ENCODE measurements around the gene GNAT2.
"Not testable (repeated sequence)": the region's sequence is repeated elsewhere in the genome, so short reads cannot be mapped to it uniquely, and the experiment has no call there.

The GNAT2 gene

DNA sequence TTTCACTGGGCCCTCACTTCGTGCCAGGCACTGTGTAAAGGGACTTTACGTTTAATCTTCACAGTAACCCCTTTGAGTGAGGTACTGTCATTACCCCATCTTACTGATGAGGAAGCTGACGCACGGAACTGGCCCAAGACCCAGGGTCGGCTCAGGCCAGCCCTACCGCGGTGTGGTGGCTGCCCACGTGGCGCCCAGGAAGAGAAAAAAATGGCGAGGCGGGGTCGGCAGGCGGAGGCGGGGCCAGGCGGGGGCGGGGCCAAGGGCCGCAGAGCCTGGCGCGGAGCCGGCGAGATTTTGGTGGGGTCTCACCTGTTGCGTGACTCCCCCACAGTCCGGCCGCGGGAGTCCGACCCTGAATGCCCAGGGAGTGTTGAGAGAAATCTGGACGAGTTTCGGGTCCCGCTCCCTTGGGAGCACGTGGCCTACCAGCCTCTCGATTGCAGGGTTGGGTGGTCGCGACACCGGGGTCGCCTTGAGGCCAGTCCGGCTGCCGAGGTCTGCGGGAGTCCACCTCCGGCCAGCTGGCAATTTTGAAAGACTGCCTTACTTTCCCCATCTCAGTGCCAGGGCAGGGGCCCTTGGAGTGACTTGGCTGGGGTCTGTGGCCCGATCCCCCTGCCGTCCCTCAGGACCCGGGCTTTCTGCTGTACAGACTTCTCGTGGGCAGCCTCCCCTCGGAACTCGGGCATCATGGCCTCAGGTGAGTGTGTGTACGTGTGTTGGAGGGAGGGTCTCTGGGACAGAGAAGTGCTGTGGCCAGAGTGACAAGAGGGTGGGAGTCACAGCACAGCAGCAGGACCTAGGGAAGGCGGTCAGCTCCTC lies at the start of gene GNAT2, which contains the start of gene AMPD2:
Gene GNAT2 (minus strand): TSS at position 41 of the 825 bp plus-strand sequence. CDS start 6,746 bp downstream, outside the sequence.
Gene AMPD2 (plus strand): TSS at position 262 of the 825 bp plus-strand sequence. CDS start 1,339 bp downstream, outside the sequence.
- DNase-seq: peak; percentile 70

GRCh38 chr1:109668123-109668775 lies 48.8 kb upstream of the GNAT2 start:
- DNase-seq: no peak

DNA sequence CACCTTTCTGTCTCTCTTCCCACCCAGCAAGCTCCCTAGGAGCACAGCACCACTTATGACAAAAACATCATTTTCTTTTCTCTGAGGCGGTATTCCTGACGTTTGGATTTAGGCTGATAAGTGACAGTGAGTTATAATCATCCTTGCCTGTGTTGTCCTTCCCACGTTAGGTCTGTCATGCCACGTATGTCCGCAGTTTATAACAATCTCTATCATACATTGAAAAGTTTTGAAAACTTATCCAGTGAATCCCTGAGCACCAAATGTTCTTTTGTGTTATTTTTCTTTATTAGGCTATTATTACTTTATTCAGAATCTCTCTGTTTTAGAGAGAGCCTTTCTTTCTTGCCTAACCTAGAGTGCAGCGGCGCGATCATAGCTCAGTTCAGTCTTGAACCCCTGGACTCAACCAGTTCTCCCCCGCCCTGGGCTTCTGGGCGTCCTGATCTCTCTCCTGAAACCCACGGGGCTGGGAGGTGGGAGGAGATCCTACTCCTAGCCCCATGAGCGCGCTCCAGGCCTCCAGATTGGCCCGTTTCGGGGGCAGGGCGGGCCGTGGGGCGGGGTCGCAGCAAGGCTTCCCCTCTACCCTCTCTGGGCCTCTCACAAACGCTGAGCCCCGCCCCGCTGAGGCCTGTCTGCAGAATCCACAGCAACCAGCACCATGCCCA lies 48.2 kb upstream of the GNAT2 start, which contains the start of gene GSTM2:
Gene GSTM2 (plus strand): TSS at position 606 of the 671 bp plus-strand sequence. CDS start 59 bp downstream, at position 665.
- peak; percentile 58 for DNase-seq

DNA sequence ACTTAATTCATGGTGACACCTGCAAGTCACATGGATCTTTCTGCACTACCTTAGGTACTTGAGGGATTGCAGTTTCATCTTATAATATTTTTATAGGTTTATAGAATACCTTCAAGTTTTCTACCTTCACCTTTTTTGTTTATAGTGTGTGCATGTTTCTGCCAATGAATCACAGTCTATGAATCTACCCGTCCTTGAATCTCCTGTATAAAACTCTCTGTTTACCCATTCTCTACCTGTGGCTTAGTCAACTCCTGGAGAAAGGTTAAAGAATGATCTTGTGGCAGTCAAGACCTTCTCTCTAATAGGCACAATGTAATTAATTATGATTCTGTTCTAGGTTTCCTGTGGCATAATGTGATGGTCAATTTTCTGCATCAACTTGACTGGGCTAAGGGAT lies 45.3 kb upstream of the GNAT2 start:
- no peak for DNase-seq

DNA sequence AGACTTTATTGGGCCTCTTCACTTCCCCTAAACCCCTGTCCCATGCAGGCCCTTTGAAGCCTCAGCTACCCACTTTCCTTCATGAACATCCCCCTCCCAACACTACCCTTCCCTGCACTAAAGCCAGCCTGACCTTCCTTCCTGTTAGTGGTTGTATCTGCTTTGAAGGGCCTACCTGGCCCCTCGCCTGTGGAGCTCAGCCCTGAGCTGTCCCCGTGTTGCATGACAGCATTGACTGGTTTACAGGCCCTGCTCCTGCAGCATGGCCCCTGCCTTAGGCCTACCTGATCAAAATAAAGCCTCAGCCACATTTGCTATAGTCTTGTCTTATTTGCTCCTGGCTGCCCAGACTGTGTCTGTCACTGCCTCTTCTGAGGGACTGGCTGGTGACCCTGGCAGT lies 42.0 kb upstream of the GNAT2 start:
- no peak for DNase-seq

DNA sequence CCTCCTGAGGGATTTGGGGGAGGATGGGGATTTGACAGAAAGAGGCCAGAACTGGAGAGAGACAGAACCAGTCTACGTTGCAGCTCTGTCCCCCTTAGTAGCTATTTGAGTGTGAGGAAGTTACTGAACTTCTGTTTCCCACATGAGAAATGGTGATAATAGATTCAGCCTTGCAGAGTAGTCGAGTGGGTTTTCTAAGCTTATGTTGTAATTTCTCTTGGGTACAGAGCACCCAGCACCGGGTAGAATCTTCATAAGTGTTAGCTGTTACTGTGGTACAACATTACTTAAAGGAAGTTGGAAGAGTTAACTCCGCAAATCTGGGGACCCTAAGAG lies 41.2 kb upstream of the GNAT2 start:
- not testable (repeated sequence) for DNase-seq

GRCh38 chr1:109659997-109660690 lies 40.7 kb upstream of the GNAT2 start:
- DNase-seq: no peak

- DNase-seq: no peak
Measured at GRCh38 chr1:109659145-109659544, 39.7 kb upstream of the GNAT2 start.

GRCh38 chr1:109658533-109659042 lies 39.2 kb upstream of the GNAT2 start:
- no peak for DNase-seq

GRCh38 chr1:109657970-109658369 lies 38.6 kb upstream of the GNAT2 start:
- no peak for DNase-seq

DNA sequence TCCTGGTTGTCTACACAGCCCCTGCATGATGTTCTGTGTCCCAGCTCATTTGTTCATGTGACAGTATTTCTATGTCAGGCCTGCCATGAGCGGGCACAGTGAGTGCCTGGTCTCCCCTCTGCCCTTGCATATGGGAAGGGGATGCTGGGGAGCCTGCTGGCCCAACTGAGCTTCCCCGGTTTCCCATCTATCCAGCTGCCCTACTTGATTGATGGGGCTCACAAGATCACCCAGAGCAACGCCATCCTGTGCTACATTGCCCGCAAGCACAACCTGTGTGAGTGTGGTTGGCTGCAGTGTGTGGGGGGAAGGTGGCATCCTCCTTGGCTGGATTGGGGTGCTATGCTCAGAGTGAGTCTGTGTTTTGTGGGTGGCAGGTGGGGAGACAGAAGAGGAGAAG lies 38.0 kb upstream of the GNAT2 start:
- no peak for DNase-seq

DNA sequence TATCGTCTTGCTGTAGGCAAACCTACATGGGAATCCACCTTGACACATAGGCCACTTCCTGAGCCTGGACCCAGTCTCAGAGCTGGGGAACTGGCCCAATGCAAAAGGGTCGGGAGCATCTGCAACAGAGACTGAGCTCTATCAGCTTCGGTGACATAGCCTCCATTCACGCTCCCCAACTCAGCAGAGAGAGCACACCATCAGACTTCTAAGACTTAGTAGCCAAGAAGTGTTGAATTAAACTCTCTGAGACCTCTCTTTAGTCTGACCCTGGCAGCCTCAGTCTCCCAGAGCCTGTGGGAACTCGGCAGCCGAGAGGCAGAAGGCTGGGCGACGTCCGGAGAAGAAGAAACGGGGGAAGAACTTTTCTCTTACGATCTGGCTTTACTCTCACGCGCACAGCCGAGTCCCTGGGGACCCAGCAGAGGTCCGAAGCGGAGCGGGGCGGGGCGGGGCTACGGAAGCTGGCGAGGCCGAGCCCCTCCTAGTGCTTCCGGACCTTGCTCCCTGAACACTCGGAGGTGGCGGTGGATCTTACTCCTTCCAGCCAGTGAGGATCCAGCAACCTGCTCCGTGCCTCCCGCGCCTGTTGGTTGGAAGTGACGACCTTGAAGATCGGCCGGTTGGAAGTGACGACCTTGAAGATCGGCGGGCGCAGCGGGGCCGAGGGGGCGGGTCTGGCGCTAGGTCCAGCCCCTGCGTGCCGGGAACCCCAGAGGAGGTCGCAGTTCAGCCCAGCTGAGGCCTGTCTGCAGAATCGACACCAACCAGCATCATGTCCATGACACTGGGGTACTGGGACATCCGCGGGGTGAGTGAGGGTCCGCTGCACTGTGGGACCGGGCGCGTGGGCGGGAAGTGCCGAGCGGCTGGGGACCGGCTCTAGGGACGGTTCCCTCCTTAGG lies 36.5 kb upstream of the GNAT2 start, which contains the start of gene GSTM4:
Gene GSTM4 (plus strand): TSS at position 485 of the 905 bp plus-strand sequence. CDS start 291 bp downstream, at position 776.
- peak; percentile 44 for DNase-seq

DNA sequence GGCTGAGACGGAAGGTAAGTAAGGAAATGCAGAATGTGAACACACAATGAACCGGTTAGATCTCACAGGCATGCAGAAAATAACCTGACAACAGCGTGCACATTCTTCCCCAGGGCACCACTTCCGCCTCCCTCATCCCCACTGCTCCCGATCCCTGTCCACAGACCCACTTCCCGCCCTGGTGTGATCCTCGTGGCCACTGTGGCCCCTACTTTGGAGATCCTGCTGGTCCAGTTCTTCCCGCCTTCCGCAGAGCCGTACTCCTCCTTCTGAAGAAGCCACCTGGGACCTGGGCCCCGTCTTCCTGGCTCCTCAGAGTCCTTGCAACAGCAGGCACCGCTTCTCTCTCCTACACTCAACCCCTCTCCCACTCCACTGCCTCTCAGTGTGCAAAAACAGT lies 35.1 kb upstream of the GNAT2 start:
- no peak for DNase-seq

DNA sequence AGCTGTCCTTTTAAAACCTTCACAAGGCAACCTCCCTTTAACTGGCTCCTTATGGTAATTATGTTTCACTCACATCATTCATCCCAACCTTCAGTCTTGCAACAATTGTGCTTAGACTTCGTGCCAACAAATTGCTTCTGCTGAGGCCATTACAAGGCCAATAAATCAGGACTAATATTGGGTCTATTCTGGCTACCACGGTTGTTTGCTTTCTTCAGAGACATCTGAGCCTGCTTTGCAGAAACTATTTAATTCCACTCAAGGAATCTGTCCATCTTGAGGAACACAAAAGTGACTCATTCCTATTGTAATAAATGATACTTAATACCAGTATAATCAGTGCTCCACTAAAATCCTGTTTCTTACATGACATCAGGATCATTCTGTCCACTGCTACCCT lies 33.9 kb upstream of the GNAT2 start:
- no peak for DNase-seq

DNA sequence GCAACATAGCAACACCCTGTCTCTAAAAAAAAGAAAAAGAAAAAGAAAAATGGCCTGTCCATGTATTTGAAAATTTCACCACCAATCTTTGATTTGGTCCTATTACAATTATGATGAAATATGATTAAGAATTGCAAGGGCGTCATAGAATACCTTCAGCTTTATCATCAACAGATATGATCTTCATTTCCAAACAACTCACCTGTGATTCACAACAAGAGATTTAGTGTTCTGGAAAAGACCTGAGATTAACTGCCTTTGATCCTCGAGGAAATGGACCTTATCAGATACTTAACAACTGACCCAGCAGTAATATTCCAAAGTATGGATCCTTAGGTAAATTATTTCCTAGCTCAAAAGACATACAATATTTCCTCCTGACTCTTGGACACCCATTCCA lies 33.0 kb upstream of the GNAT2 start:
- no peak for DNase-seq

- DNase-seq: no peak
Measured at GRCh38 chr1:109650609-109651008, 31.2 kb upstream of the GNAT2 start.

- DNase-seq: no peak
Measured at GRCh38 chr1:109649491-109649914, 30.1 kb upstream of the GNAT2 start.

DNA sequence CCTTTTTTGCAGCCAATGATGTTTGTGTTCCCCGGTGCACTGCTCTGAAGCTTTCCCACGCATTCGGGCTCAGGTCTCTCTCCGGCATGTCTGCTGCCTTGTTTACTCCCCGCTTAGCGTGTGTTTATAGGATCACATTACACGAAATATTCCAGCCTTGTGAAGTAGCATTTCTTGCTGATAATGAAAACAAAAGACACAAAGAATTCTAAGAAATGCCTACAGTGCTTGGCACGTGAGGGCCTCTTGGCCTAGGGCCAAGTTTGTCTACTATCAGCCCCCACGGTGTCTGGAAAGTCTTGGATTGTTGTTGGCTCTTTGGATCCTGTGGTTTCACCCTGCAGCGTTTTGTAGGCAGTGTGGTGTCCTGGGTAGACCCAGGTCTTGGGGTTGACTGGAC lies 25.3 kb upstream of the GNAT2 start:
- DNase-seq: no peak

DNA sequence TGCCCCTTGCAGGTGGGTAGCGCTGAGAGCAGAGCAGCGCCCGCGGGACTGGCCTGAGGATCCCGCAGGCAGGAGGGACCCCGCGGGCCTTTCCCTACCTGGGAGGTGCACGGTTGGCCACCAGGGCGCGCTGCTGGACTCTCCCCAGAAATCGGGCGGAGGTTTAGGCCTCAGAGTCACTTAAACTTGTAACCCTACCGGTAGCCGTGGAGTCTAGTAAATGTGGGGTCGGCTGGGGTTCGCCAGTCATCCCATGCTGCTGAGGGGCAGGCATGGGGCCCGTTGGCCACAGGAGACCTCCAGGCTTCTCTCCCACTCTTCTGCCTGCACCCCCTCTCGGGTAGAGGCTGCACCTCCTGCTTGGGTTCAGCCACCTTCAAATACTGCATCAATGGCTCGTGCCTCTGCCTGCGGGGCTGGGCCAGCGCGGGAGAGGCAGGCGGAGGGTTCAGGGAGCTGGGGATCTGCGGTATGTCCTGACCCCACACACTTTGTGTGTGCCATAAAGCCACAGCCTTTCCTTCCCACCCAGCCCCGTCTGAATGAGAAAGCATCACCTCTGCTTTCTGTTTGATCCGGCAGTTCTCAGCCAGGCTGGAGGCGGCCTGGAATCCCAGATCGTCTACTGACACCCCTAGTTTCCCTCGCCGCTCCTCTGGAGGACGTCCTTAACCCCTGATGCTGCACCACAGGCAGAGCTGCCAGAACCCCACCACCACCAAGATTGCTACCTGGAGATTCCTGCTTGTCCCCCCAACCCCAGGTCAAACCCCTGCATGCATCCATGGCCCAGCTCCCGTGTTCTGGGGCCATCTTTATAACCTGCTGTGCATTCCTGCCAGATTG lies 24.2 kb upstream of the GNAT2 start:
- DNase-seq: peak; percentile 83

GRCh38 chr1:109642626-109643025 lies 23.2 kb upstream of the GNAT2 start:
- DNase-seq: no peak

GRCh38 chr1:109641861-109642260 lies 22.4 kb upstream of the GNAT2 start:
- DNase-seq: no peak
